ENCODE measurements around the gene ATP9B. TPM values are rescaled to one million over a fixed set of nuclear protein-coding genes. Genes with fewer than 3 reads are reported as not detected.

Gene ATP9B, protein sequence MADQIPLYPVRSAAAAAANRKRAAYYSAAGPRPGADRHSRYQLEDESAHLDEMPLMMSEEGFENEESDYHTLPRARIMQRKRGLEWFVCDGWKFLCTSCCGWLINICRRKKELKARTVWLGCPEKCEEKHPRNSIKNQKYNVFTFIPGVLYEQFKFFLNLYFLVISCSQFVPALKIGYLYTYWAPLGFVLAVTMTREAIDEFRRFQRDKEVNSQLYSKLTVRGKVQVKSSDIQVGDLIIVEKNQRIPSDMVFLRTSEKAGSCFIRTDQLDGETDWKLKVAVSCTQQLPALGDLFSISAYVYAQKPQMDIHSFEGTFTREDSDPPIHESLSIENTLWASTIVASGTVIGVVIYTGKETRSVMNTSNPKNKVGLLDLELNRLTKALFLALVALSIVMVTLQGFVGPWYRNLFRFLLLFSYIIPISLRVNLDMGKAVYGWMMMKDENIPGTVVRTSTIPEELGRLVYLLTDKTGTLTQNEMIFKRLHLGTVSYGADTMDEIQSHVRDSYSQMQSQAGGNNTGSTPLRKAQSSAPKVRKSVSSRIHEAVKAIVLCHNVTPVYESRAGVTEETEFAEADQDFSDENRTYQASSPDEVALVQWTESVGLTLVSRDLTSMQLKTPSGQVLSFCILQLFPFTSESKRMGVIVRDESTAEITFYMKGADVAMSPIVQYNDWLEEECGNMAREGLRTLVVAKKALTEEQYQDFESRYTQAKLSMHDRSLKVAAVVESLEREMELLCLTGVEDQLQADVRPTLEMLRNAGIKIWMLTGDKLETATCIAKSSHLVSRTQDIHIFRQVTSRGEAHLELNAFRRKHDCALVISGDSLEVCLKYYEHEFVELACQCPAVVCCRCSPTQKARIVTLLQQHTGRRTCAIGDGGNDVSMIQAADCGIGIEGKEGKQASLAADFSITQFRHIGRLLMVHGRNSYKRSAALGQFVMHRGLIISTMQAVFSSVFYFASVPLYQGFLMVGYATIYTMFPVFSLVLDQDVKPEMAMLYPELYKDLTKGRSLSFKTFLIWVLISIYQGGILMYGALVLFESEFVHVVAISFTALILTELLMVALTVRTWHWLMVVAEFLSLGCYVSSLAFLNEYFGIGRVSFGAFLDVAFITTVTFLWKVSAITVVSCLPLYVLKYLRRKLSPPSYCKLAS
- 10 to 100 TPM; 26.0 to 37.4 (median 30.5) TPM for total RNA-seq

DNA sequence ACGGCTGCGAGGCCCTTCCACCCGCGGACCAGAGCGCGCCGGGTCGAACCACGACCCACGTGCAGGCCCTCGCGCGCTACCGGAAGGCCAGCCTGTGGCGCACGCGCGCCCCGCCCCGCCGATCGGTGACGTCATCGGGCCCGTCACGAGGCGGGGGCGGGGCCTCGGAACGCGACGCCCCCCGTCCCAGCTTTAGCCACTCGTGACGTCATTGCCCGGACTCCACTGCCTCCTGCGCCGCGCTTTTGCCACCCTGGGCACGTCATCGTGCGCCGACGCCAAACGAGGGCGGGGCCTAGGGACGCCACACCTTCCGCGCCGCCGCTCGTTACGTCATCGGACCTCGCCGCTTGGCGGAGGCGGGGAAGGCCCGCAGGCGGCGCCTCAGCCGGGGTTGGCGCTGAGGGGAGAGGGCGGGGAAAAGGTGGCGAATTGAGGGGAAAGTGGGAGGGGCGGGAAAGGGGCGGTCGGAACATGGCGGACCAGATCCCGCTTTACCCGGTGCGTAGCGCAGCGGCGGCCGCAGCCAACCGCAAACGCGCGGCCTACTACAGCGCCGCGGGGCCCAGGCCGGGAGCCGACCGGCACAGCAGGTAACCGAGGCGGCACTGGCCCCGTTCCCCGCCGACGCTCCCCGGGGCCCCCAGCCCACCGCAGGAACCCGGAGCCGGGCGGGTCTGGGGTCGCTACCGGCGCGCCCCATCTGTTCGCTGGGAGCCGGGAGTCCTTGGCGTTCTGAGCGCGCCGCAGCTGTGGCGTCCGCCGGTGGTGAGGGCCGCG is at the start of gene ATP9B:
Gene ATP9B (plus strand): TSS at position 458 of the 780 bp plus-strand sequence. CDS start 17 bp downstream, at position 475.
- peak; percentile 89 to 92 for TF ChIP-seq POLR2AphosphoS5 (IDR thresholded peaks at IDR 0.05)
- peak; percentile 73 for TF ChIP-seq EP300 (IDR thresholded peaks at IDR 0.05)
- TF ChIP-seq, protein P1, sequence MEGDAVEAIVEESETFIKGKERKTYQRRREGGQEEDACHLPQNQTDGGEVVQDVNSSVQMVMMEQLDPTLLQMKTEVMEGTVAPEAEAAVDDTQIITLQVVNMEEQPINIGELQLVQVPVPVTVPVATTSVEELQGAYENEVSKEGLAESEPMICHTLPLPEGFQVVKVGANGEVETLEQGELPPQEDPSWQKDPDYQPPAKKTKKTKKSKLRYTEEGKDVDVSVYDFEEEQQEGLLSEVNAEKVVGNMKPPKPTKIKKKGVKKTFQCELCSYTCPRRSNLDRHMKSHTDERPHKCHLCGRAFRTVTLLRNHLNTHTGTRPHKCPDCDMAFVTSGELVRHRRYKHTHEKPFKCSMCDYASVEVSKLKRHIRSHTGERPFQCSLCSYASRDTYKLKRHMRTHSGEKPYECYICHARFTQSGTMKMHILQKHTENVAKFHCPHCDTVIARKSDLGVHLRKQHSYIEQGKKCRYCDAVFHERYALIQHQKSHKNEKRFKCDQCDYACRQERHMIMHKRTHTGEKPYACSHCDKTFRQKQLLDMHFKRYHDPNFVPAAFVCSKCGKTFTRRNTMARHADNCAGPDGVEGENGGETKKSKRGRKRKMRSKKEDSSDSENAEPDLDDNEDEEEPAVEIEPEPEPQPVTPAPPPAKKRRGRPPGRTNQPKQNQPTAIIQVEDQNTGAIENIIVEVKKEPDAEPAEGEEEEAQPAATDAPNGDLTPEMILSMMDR (IDR thresholded peaks at IDR 0.05), result no peak
- TF ChIP-seq POLR2A (IDR thresholded peaks at IDR 0.05; ENCODE audit: low read depth), result peak; percentile 43
- no peaks in the 10 kb centered on the region for H3K36me3 ChIP-seq
- intact Hi-C loops (cut with DNase I), result no loop called here
- H3K27ac ChIP-seq (replicated peaks in 1 of 4), result peak within 1 kb of the TSS; percentile 94 to 99 (median 95)
- DNase-seq (ENCODE audit: extremely low spot score), result peak; percentile 99
- H3K4me3 ChIP-seq, result peak within 1 kb of the TSS; percentile 90 to 100 (median 94)
- 0% methylated on average over 26 of the region's 112 CpGs for WGBS
- H3K4me1 ChIP-seq, result peaks cover 11 to 35% (median 23%) of the 10 kb centered on the region in 4 donors
- H3K9me3 ChIP-seq, result no peaks in the 10 kb centered on the region
- no peaks in the 10 kb centered on the region for H3K27me3 ChIP-seq

DNA sequence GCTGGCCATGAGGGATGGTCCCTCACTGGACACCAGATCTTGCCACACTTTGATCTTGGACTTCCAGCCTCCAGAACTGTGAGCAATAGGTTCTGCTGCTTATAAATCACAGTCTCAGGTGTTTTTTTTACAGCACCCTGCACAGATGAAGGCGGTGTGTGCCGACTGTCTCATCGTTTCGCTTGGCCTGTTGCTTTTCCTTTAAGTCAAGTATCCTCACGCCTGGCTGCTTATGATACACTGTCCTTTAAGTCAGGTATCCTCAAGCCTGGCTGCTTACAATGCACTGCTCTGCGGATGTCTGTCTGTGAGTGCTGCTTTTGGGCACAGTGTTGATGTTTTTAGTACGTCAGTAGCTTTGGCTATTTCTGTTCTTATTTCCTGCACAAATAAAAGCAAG is 49.3 kb upstream of the ATP9B start:
- no peaks in the 10 kb centered on the region for H3K36me3 ChIP-seq
- H3K4me1 ChIP-seq, result no peaks in the 10 kb centered on the region
- peaks cover 0 to 37% (median 0%) of the 10 kb centered on the region in 4 donors for H3K27me3 ChIP-seq
- WGBS, result 81% methylated on average over 7 of the region's 7 CpGs
- TF ChIP-seq POLR2A (IDR thresholded peaks at IDR 0.05; ENCODE audit: low read depth) (no peak), POLR2AphosphoS5 (IDR thresholded peaks at IDR 0.05) (no peak), EP300 (IDR thresholded peaks at IDR 0.05) (no peak)
- TF ChIP-seq, protein P1 (IDR thresholded peaks at IDR 0.05), result no peak
- no peak for DNase-seq (ENCODE audit: extremely low spot score)
- no peak overlapping the region for H3K27ac ChIP-seq (replicated peaks in 1 of 4)
- peaks cover 0 to 13% (median 10%) of the 10 kb centered on the region in 4 donors for H3K9me3 ChIP-seq
- intact Hi-C loops (cut with DNase I), result no loop called here
- H3K4me3 ChIP-seq, result no peak overlapping the region

DNA sequence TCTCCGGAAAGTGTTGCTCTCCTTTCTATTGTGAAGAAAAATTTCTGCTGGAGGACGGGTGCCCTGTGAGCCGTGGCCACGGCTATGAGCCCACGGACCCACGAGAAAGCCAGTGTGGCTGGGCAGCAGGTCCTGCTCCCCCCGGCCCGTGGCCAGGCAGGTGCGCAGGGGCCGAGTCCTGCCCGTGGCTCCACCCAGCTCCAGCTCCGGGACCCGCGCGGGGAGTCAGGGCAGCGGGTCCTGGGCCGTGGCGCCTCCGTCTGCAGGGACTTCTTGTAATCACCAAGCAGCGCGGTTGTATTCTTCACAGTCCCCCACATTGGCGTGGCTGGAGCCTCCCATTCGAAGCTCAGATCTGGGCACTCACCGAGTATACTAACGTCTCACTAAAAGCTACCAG is 46.6 kb upstream of the ATP9B start:
- no peaks in the 10 kb centered on the region for H3K36me3 ChIP-seq
- H3K27ac ChIP-seq (replicated peaks in 1 of 4), result no peak overlapping the region
- WGBS, result 94% methylated on average over 23 of the region's 25 CpGs
- H3K4me1 ChIP-seq, result no peaks in the 10 kb centered on the region
- intact Hi-C loops (cut with DNase I), result no loop called here
- TF ChIP-seq POLR2AphosphoS5 (IDR thresholded peaks at IDR 0.05) (no peak), EP300 (IDR thresholded peaks at IDR 0.05) (no peak)
- TF ChIP-seq, protein P1 (IDR thresholded peaks at IDR 0.05), result no peak
- peaks cover 0 to 24% (median 15%) of the 10 kb centered on the region in 4 donors for H3K9me3 ChIP-seq
- no peak overlapping the region for H3K4me3 ChIP-seq
- peaks cover 0 to 24% (median 0%) of the 10 kb centered on the region in 4 donors for H3K27me3 ChIP-seq
- DNase-seq (ENCODE audit: extremely low spot score), result no peak

DNA sequence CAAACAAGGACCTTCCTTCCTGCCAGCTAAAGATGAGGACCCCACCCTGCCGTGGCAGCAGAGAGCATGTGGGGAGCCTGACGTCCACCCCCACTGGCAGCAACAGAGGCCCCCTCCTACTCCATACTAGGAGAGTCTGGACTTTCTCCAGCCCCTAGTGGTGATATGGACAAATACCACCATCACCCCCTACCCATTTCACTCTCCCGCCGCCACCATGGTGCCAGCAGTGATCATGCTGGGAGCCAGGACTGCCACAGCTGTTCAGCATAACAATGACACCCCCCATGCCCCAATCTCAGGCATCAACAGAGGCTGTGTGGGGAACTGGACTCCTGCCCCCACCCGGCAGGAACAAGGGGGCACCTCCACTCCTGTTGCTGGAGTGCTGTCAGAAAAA is 42.7 kb upstream of the ATP9B start:
- Histone ChIP-seq H3K4me3 (no peak overlapping the region), H3K27ac (replicated peaks in 1 of 4) (no peak overlapping the region), H3K36me3 (no peaks in the 10 kb centered on the region), H3K27me3 (peaks cover 0 to 4% (median 0%) of the 10 kb centered on the region in 4 donors), H3K9me3 (peaks cover 0 to 32% (median 17%) of the 10 kb centered on the region in 4 donors), H3K4me1 (no peaks in the 10 kb centered on the region)
- 32% methylated on average over 3 of the region's 5 CpGs for WGBS
- intact Hi-C loops (cut with DNase I), result no loop called here
- TF ChIP-seq EP300 (IDR thresholded peaks at IDR 0.05) (no peak), POLR2AphosphoS5 (IDR thresholded peaks at IDR 0.05) (no peak)
- TF ChIP-seq, protein P1 (IDR thresholded peaks at IDR 0.05), result no peak
- DNase-seq (ENCODE audit: extremely low spot score), result no peak
